NOMO-1 treated with dmso at 0.1 percent for 144 hours (cell line): ENCODE data around the gene NFATC2.

Source experiments
- DNase-seq: peaks from one replicate; lab custom pipeline; 2025; ENCODE audit not compliant: unreplicated experiment; lab: John Stamatoyannopoulos, UW

NFATC2 gene

DNA sequence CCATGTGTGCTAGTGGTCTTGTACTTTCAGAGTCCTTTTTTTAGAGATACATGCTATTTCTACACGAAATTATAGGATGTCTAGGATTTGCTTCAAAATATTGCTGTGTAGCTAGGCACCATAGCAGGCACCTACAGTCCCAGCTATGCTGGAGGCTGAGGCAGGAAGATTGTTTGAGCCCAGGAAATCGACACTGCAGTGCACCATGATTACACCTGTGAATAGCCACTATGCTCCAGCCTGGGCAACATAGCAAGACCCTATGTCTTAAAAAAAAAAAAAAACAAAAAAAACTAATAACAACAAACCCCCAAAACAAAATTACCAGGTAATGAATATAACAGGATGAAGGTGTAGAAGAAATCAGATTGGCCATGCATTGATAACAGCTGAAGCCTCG, 121.7 kb downstream of the NFATC2 start:
- DNase-seq: no peak

DNA sequence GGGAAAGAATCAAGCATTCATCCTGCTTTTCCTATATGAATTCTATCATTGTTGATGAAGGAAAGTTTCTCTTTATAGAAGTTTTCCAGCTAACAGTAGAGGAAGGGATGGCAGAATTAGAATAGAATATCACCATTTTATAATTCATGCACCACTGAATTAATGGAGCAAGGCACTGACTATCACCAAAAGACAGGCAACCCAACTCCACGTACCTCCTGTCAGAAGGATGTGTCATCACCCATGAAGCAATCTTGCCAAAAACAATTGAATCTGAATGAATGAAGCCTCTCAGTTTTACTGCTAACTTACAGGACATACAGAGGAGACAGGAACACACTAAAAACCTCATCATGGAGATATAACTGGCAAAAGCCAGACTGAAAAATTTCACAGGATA, 122.4 kb downstream of the NFATC2 start:
- no peak for DNase-seq

GRCh38 chr20:51419646-51420045, 122.9 kb downstream of the NFATC2 start:
- no peak for DNase-seq

GRCh38 chr20:51419231-51419630, 123.3 kb downstream of the NFATC2 start:
- DNase-seq: no peak

GRCh38 chr20:51418137-51418529, 124.4 kb downstream of the NFATC2 start:
- no peak for DNase-seq

GRCh38 chr20:51417250-51418136, 125.0 kb downstream of the NFATC2 start:
- no peak for DNase-seq

DNA sequence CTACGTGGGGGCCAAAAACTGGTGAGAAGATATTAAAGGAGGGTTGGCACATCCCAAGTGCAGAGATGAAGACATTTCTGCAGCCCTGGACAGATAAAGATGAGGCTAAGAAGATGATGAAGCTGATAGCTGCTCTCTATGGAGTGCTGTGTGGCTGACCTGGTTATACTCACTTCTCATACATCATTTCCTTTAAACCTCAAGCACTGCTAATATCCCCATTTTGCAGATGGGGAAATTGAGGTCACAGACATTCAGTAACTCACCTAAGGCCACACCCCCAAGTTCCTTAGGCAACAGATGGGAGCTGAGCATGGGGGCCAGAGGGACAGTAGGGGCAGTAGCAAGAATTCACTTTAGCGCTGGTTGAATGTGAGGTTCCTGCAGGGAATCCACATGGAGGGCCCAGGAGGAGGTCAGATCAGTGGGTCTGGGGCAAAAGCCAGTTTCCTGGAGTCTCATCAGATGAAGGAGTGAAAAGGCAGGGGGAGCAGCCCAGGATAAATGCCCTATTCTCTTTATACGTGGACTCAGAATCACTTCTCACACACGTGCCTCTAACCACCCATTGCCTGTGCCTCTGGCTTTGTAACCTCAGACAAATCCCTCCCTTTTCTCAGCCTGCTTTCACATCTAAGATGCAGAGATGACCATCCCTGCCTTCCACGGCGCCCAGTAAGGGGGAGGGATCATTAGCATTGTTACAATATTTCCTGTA, 125.8 kb downstream of the NFATC2 start:
- DNase-seq: no peak

GRCh38 chr20:51413857-51414256, 128.7 kb downstream of the NFATC2 start:
- DNase-seq: no peak

- DNase-seq: no peak
Measured at GRCh38 chr20:51412951-51413481, 129.5 kb downstream of the NFATC2 start.

- no peak for DNase-seq
Measured at GRCh38 chr20:51412333-51412871, 130.1 kb downstream of the NFATC2 start.

DNA sequence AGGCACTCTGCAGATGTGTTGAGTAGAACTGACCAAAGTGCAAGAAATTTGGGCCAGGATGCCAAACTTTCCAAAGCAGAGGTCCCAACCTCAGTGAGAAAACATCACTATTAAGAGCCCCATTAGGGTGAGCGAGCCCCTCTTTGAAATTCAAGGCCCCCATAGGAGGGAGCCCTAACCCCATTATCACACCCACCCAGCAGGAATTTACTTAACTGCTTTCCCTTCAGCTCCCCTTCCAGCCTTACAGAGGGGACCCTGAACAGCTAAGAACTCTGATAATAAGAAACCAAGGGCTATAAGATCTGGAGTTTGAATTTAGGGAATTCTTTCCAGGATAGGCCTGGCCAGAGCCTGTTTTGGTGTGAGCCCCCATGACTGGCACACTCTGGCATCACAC, 130.6 kb downstream of the NFATC2 start:
- DNase-seq: no peak

DNA sequence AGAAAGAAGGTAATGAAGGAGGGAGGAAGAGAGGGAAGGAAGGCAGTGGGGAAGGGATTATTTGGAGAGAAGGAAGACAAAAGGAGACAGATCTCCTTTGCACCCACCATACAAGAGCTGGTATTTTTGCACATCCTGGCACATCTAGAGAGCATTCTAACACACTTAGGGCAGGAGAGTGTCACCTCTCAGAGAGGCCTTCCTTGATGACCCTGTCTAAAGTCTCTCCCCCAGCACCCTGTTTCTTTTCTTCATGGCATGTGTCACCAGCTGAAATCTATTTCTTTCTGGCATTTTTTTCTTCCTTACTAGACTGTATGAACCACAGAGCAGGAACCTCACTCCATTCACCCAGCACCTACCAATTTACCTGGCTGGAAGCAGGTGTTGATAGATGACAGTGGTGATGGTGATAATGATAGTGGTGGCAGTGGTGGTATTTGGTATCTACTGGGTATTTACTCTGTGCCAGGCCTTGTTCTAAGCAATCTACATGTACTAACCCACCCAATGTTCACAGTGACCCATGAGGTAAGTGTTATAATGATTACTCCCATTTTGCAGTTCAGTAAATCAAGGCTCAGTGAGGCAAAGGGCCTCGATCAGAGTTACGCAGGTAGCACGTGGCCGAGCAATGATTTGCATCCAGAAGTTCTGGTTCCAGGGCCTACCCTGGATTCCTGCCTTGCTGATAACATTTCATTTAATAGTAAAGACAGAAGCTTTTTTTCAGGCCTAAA, 131.8 kb downstream of the NFATC2 start:
- no peak for DNase-seq

GRCh38 chr20:51409192-51409880, 133.2 kb downstream of the NFATC2 start:
- no peak for DNase-seq

DNA sequence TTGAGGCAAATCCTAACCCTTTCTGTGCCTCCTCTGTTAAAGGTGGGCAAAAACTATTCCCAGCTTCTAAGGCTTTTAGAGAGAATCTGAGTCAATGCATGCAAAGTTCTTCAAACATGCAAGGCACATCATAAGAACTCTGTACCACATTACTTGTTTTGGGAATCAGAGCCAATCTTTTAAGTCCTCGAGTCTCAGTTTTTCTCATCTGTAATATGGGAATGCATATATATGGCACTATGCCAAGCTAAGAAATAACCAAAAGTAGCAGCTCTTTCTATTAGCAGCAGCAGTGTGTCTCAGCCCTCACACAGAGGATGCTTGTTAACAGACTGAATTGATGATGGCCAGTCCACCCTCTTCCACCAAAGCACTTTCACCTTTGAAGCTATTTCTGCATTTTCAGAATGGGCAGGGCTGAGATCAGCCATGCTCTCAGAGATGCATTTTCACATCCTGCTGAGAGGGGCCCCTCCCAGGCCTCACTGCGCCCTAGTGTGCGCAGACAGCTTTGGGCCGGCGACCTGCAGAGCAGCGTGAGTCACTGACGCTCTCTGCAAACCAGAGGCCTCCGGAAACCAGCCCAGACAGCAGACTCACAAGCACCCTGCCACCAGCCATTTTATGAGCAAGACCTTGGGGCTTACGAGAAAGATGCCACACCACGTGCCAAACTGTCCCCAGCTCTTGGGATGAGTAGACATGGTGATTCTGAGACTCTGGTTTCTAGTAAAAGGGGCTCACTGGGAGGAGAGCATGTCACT, 138.0 kb downstream of the NFATC2 start:
- peak; percentile 28 for DNase-seq

- DNase-seq: no peak
Measured at GRCh38 chr20:51403466-51404220, 138.9 kb downstream of the NFATC2 start.

- DNase-seq: peak; percentile 15
Measured at GRCh38 chr20:51402201-51402600, 140.3 kb downstream of the NFATC2 start.

GRCh38 chr20:51401496-51401895, 141.0 kb downstream of the NFATC2 start:
- DNase-seq: no peak

GRCh38 chr20:51400051-51400926, 142.2 kb downstream of the NFATC2 start:
- DNase-seq: no peak
